K562 (cell line): ENCODE data around the gene TNFRSF19. TPM values are rescaled to one million over a fixed set of nuclear protein-coding genes. Genes with fewer than 3 reads are reported as not detected.

Source experiments
- ATAC-seq: fragments of 200-7000 bp; cut with Tn5 transposase; 3 replicates; pipeline ENCODE4 v1.9.1; 2020; ENCODE audit warnings: moderate library complexity
- BruUV-seq: library from RNA; stranded (reverse); fragments of 400-500 nt; replicated peaks from 2 replicates; lab custom pipeline; 2021; lab: Mats Ljungman, UMichigan
- CTCF ChIA-PET: fragments of 300-600 bp; formaldehyde crosslinking; extraction: SDS; loops from one replicate; lab custom pipeline; 2021; ENCODE audit warnings: low intra/inter-chr PET ratio; lab: Yijun Ruan, JAX
- POLR2A ChIA-PET: fragments of 300-600, 350-650 bp; sonication (Branson Sonifier 250); formaldehyde crosslinking; extraction: SDS; loops from one replicate; lab custom pipeline; 2021; ENCODE audit warnings: antibody characterized with exemption, inconsistent platforms; lab: Yijun Ruan, JAX
- DNase-seq, 4 experiments: peaks; one replicate each; pipeline versions ENCODE4 v3.0.0 to v3.0.0-alpha.2; 2011 to 2018; ENCODE audit warnings: low spot score in 3 of 4, mixed read lengths in 3 of 4; ENCODE audit errors: extremely low read depth in 1 of 4
- FAIRE-seq: peaks from 2 replicates; lab custom pipeline; 2011; peaks lifted over from hg19 to GRCh38; lab: Jason Lieb, UNC
- H2AFZ ChIP-seq: 2 replicates; pipeline ENCODE4 v1.6.0; 2011; ENCODE audit warnings: low read depth, low read length, control low read depth, inconsistent platforms
- H3K27ac ChIP-seq: fragments of 200-600 bp; 3 replicates; pipeline ENCODE4 v1.8.0; 2011; ENCODE audit warnings: low read depth, mild to moderate bottlenecking, control low read depth, inconsistent platforms, low read length, moderate library complexity, mixed read lengths; ENCODE audit errors: extremely low read depth
- H3K27me3 ChIP-seq, 2 experiments: fragments of 300-600 bp in 1 of 2; 2 replicates in 1 of 2; 3 replicates in 1 of 2; pipeline versions ENCODE4 v1.6.0 to v1.8.0; 2011; ENCODE audit warnings: inconsistent platforms in 2 of 2, low read length in 2 of 2, mild to moderate bottlenecking in 1 of 2, mixed read lengths in 1 of 2, moderate library complexity in 1 of 2; ENCODE audit not compliant: control insufficient read depth in 2 of 2, insufficient read depth in 2 of 2
- H3K36me3 ChIP-seq: fragments of 300-600 bp; 3 replicates; pipeline ENCODE4 v1.8.0; 2011; ENCODE audit warnings: mild to moderate bottlenecking, low read length, inconsistent platforms; ENCODE audit not compliant: control insufficient read depth, insufficient read depth
- H3K4me1 ChIP-seq, 2 experiments: fragments of 200-600 bp in 1 of 2; replicated peaks in 1 of 2; 2 replicates in 1 of 2; 3 replicates in 1 of 2; pipeline versions ENCODE4 v1.5.1 to v1.8.0; 2011; ENCODE audit warnings: inconsistent platforms in 2 of 2, low read length in 2 of 2, mild to moderate bottlenecking in 1 of 2, mixed read lengths in 1 of 2, moderate library complexity in 1 of 2; ENCODE audit not compliant: control insufficient read depth in 2 of 2, insufficient read depth in 2 of 2
- H3K4me2 ChIP-seq: 2 replicates; pipeline ENCODE4 v1.6.1; 2011; ENCODE audit warnings: low read length, control low read depth, inconsistent platforms, mixed read lengths; ENCODE audit not compliant: insufficient read depth
- H3K4me3 ChIP-seq: fragments of 200-600 bp; sonication (generic), shearing (Covaris generic); 2 replicates; pipeline ENCODE4 v1.5.1; 2016; ENCODE audit warnings: control low read depth, inconsistent platforms
- H3K79me2 ChIP-seq: fragments of 200-600 bp; 3 replicates; pipeline ENCODE4 v1.8.0; 2011; ENCODE audit warnings: low read length, inconsistent platforms; ENCODE audit not compliant: control insufficient read depth, insufficient read depth
- H3K9ac ChIP-seq, 2 experiments: 2 replicates each; pipeline versions ENCODE4 v1.6.0 to v1.6.1; 2011; ENCODE audit warnings: low read depth in 2 of 2, low read length in 2 of 2, control low read depth in 1 of 2, inconsistent platforms in 1 of 2, mild to moderate bottlenecking in 1 of 2, mixed read lengths in 1 of 2; ENCODE audit not compliant: insufficient read depth in 1 of 2
- H3K9me1 ChIP-seq: one replicate; pipeline ENCODE4 v1.6.0; 2011; ENCODE audit warnings: inconsistent platforms, mild to moderate bottlenecking, low read length, moderate library complexity; ENCODE audit not compliant: control insufficient read depth, insufficient read depth
- H3K9me3 ChIP-seq: replicated peaks from 2 replicates; pipeline ENCODE4 v1.5.1; 2011; ENCODE audit warnings: low read depth, low read length, inconsistent platforms; ENCODE audit not compliant: control insufficient read depth, insufficient read depth
- H4K20me1 ChIP-seq: replicated peaks from 2 replicates; pipeline ENCODE4 v1.6.1; 2011; ENCODE audit warnings: low read length, inconsistent platforms, mixed read lengths; ENCODE audit not compliant: control insufficient read depth, insufficient read depth
- ARID3A ChIP-seq: IDR thresholded peaks from 2 replicates; pipeline ENCODE4 v1.6.1; 2012; ENCODE audit warnings: low read depth, low read length, improper control_type of control experiment, borderline replicate concordance
- BRD9 ChIP-seq: fragments of 450-650 bp; IDR thresholded peaks from 2 replicates; pipeline ENCODE4 v1.6.1; 2018; ENCODE audit warnings: low read depth; ENCODE audit not compliant: partially characterized antibody
- CBX3 ChIP-seq, 2 experiments: IDR thresholded peaks; 1 replicate in 1 of 2; 2 replicates in 1 of 2; pipeline ENCODE4 v1.6.1; 2012; ENCODE audit warnings: inconsistent platforms in 2 of 2, low read length in 2 of 2, borderline replicate concordance in 1 of 2, control low read depth in 1 of 2
- CREB1 ChIP-seq, 2 experiments: sonication (generic) in 1 of 2; formaldehyde crosslinking in 1 of 2; IDR thresholded peaks; 2 replicates each; pipeline versions ENCODE4 v1.6.1 to v1.8.0; 2012 to 2022; ENCODE audit warnings: inconsistent platforms in 1 of 2, mild to moderate bottlenecking in 1 of 2, missing genetic modification reagents in 1 of 2, moderate library complexity in 1 of 2
- E2F5 ChIP-seq: sonication (generic); formaldehyde crosslinking; IDR thresholded peaks from 2 replicates; pipeline ENCODE4 v1.8.0; 2022; ENCODE audit warnings: mild to moderate bottlenecking, missing genetic modification reagents
- E4F1 ChIP-seq: fragments of 250-450 bp; sonication (Bioruptor Pico); IDR thresholded peaks from 2 replicates; pipeline ENCODE4 v1.5.0; 2021; ENCODE audit warnings: mild to moderate bottlenecking, borderline replicate concordance
- FOXK1 ChIP-seq: sonication (generic); formaldehyde crosslinking; IDR thresholded peaks from 2 replicates; pipeline ENCODE4 v1.8.0; 2022; ENCODE audit warnings: missing genetic modification reagents, mild to moderate bottlenecking, borderline replicate concordance
- KLF16 ChIP-seq: IDR thresholded peaks from 2 replicates; pipeline ENCODE4 v1.6.1; 2016; ENCODE audit warnings: antibody characterized with exemption
- PHF21A ChIP-seq: fragments of 450-650 bp; IDR thresholded peaks from 2 replicates; pipeline ENCODE4 v1.6.1; 2017; ENCODE audit warnings: low read depth, borderline replicate concordance
- POLR2A ChIP-seq: fragments of 450-650 bp; conservative IDR thresholded peaks from 2 replicates; pipeline ENCODE4 v1.6.1; 2016
- PPARD ChIP-seq: fragments of 250-450 bp; sonication (Bioruptor Pico); IDR thresholded peaks from 2 replicates; pipeline ENCODE4 v1.8.0; 2022; ENCODE audit warnings: inconsistent platforms, mild to moderate bottlenecking, moderate library complexity
- SNRNP70 ChIP-seq: fragments of 200-400 bp; formaldehyde crosslinking; optimal IDR thresholded peaks from 2 replicates; pipeline ENCODE3; 2017; ENCODE audit warnings: low read depth, low read length
- SOX6 ChIP-seq: fragments of 450-650 bp; IDR thresholded peaks from 2 replicates; pipeline ENCODE4 v1.6.1; 2014; ENCODE audit warnings: mild to moderate bottlenecking
- TEAD1 ChIP-seq, 2 experiments: fragments of 450-650 bp in 1 of 2; sonication (generic) in 1 of 2; formaldehyde crosslinking; IDR thresholded peaks; 2 replicates each; pipeline versions ENCODE4 v1.4.0 to v1.8.0; 2020 to 2022; ENCODE audit warnings: mild to moderate bottlenecking in 2 of 2, missing genetic modification reagents in 1 of 2
- ZNF121 ChIP-seq: sonication (generic); formaldehyde crosslinking; conservative IDR thresholded peaks from 2 replicates; pipeline ENCODE4 v1.8.0; 2022; ENCODE audit warnings: missing genetic modification reagents
- ZNF253 ChIP-seq: fragments of 250-450 bp; sonication (Bioruptor Pico); conservative IDR thresholded peaks from 2 replicates; pipeline ENCODE4 v1.6.1; 2021; ENCODE audit warnings: mild to moderate bottlenecking
- ZNF589 ChIP-seq: fragments of 200-800 bp; sonication (Bioruptor generic); IDR thresholded peaks from 2 replicates; pipeline ENCODE4 v1.6.1; 2016; ENCODE audit warnings: low read depth, missing genetic modification characterization, missing compliant biosample characterization
- WGBS: fragments of 100-300 bp; shearing (Covaris generic); methylation state at CpG from one replicate; pipeline ENCODE4 v1.1.6; 2016; ENCODE audit warnings: low coverage, mixed read lengths; ENCODE audit not compliant: insufficient coverage; ENCODE audit errors: missing lambda C conversion rate; 5-methylcytosine and 5-hydroxymethylcytosine counted together
- in situ Hi-C: fragments of 300-500 bp; cut with MboI; formaldehyde crosslinking; loops from 4 replicates; pipeline ENCODE4 v1.15.0; 2018; ENCODE audit warnings: inconsistent platforms, mixed read lengths
- intact Hi-C: fragments of 100-400 bp; cut with micrococcal nuclease; formaldehyde crosslinking; loops from 2 replicates; pipeline ENCODE4 v1.14.2; 2022
- polyA plus RNA-seq, 8 experiments: library from polyadenylated mRNA; depleted of rRNA in 4 of 8; stranded (reverse) in 5 of 8; unstranded in 3 of 8; fragments of >200 nt; fragmentation: Nextera tagmentation in 2 of 8; fragmentation: Illumina TruSeq in 1 of 8; extraction: Ambion mirVana in 2 of 8; extraction: Trizol in 1 of 8; gene quantifications; 2 replicates each; pipeline versions ENCODE4 v1.2.1 to v1.2.3, GENCODE V29; 2011 to 2014; ENCODE audit warnings: inconsistent platforms in 1 of 8, missing spikeins in 1 of 8
- total RNA-seq, 7 experiments: library from RNA; depleted of rRNA in 6 of 7; stranded (reverse); fragments of >200 nt in 6 of 7; fragmentation: Illumina TruSeq in 2 of 7; extraction: Trizol in 2 of 7; gene quantifications; 2 replicates each; pipeline versions ENCODE4 v1.2.1 to v1.2.3, GENCODE V29; 2011 to 2021; ENCODE audit warnings: low replicate concordance in 1 of 7

Gene TNFRSF19
- total and polyA plus RNA-seq, 9 of the 15 experiments (the other 6 are each of a cell fraction or from before 2014, with no cell fraction given) = 0.01 to 0.07 TPM; not detected in 7

GRCh38 chr13:23554000-23554399, 16.2 kb upstream of the TNFRSF19 start (continued):
- no peak for TF ChIP-seq ZNF253 (CRISPR knock-in tag)
- TF ChIP-seq ARID3A = no peak
- no peak for TF ChIP-seq FOXK1 (CRISPR knock-in tag)
- no peak for TF ChIP-seq SNRNP70
- TF ChIP-seq TEAD1 (CRISPR knock-in tag; IDR thresholded peaks at IDR 0.05) = no peak
- no peak for TF ChIP-seq CREB1 (IDR thresholded peaks at IDR 0.05)
- no peak for TF ChIP-seq CREB1 (CRISPR knock-in tag; IDR thresholded peaks at IDR 0.05)

GRCh38 chr13:23557043-23557442, 13.2 kb upstream of the TNFRSF19 start:
- Histone ChIP-seq H3K9ac (no peak overlapping the region), H3K27ac (no peak overlapping the region), H3K9me1 (no peaks in the 10 kb centered on the region), H3K9me3 (no peaks in the 10 kb centered on the region), H3K79me2 (no peaks in the 10 kb centered on the region), H3K4me2 (no peak overlapping the region), H3K27me3 (peaks cover 0 to 2% of the 10 kb centered on the region in 2 experiments; a peak in 3 of 5 replicates), H2AFZ (no peak overlapping the region), H3K4me3 (no peak overlapping the region), H3K4me1 (no peaks in the 10 kb centered on the region), H3K36me3 (no peaks in the 10 kb centered on the region), H4K20me1 (no peaks in the 10 kb centered on the region)
- CTCF ChIA-PET = no interaction called here
- in situ Hi-C loops = no loop called here
- POLR2A ChIA-PET = no interaction called here
- no peak for FAIRE-seq
- no TSS peak for BruUV-seq
- 0% methylated on average over 4 of the region's 5 CpGs for WGBS
- DNase-seq = no peak
- ATAC-seq = no peak
- intact Hi-C loops = no loop called here
- TF ChIP-seq POLR2A (no peak), ZNF121 (CRISPR knock-in tag) (no peak), SOX6 (no peak), PPARD (CRISPR knock-in tag) (no peak), E2F5 (CRISPR knock-in tag) (no peak), E4F1 (CRISPR knock-in tag) (no peak), BRD9 (no peak), PHF21A (no peak), CBX3 (IDR thresholded peaks at IDR 0.05; ENCODE audit: borderline replicate concordance in 1 of 2, low read length in 2 of 2) (no peak), KLF16 (no peak), ZNF589 (no peak)
